ENCODE data around the gene ST6GAL1.
A peak's percentile ranks its signal among the peaks of the same experiment; 100 is the strongest.

ST6GAL1 gene

DNA sequence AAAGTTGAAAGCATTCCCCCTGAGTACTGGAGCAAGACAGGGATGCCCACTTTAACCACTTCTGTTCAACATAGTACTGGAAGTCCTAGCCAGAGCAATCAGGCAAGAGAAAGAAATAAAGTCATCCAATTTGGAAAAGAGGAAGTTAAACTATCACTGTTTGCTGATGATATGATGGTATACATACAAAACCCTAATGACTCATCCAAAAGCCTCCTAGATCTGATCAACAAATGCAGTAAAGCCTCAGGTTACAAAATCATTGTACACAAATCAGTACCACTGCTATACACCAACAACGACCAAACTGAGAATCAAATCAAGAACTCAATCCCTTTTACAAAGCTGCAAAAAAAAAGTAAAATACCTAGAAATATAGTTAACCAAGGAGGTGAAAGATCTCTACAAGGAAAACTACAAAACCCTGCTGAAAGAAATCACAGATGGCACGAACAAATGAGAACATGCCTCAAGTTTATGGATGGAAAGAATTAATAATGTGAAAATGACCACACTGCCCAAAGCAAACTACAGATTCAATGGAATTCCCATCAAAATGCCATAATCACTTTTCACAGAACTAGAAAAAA, 168.7 kb downstream of the ST6GAL1 start:
- Histone ChIP-seq H3K36me3 (ENCODE audit: insufficient read depth) (no peaks in the 10 kb centered on the region), H3K79me2 (ENCODE audit: insufficient read depth, low read depth) (no peaks in the 10 kb centered on the region), H3K4me2 (no peak overlapping the region), H2AFZ (ENCODE audit: low read depth) (no peak overlapping the region), H3K4me3 (IDR thresholded peaks at IDR 0.05; ENCODE audit: insufficient read depth, low read depth, low read length) (no peak overlapping the region), H3K27ac (no peak overlapping the region), H4K20me1 (ENCODE audit: insufficient read depth) (no peaks in the 10 kb centered on the region), H3K4me1 (ENCODE audit: low read depth, poor library complexity, severe bottlenecking) (peaks cover 32% of the 10 kb centered on the region), H3K27me3 (ENCODE audit: insufficient read depth, low read depth) (no peaks in the 10 kb centered on the region), H3K9ac (no peak overlapping the region)
- TF ChIP-seq, protein P1, sequence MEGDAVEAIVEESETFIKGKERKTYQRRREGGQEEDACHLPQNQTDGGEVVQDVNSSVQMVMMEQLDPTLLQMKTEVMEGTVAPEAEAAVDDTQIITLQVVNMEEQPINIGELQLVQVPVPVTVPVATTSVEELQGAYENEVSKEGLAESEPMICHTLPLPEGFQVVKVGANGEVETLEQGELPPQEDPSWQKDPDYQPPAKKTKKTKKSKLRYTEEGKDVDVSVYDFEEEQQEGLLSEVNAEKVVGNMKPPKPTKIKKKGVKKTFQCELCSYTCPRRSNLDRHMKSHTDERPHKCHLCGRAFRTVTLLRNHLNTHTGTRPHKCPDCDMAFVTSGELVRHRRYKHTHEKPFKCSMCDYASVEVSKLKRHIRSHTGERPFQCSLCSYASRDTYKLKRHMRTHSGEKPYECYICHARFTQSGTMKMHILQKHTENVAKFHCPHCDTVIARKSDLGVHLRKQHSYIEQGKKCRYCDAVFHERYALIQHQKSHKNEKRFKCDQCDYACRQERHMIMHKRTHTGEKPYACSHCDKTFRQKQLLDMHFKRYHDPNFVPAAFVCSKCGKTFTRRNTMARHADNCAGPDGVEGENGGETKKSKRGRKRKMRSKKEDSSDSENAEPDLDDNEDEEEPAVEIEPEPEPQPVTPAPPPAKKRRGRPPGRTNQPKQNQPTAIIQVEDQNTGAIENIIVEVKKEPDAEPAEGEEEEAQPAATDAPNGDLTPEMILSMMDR (conservative IDR thresholded peaks at IDR 0.05; ENCODE audit: low read depth, low read length): no peak

DNA sequence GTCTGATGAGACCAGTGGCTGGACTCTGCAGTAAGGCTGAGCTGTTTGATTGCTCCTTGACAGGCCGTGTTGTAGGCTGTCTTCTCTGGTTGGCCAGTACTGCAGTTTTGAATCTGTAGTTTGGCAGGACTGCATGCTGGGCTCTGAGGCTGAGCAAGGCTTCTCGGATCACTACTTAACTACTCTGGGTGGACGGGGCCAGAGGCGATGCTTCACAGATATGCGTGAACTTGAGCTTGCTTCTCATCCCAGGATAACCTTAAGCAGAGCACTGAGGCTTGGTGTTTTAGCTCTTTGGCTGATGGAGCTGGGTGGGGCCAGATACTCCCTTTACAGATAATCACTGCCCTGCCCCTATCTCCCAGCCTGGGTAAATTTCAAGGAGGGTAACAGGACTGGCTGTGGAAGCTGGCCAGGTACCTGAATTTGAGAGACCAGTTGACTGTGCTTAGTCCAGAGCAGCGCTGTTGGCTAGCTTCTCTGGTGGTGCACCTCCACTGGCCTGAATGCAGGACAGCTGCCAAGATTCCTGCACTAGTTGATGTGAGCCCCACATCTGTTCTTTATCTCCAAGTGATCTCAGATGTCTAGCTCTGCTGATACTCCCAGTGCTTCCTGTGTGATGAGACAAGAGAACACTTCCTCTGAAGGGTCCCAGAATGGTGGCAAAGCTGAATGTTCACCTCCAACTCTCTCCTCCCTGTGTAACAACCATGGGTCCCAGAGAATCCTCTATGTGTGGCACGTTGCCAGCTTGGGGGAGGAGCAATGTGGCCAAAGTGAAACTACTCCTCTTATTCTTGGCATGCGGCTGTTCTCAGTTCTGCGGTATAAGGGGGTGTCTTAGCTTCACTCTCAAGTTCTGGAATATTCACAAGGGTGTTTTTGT, 171.1 kb downstream of the ST6GAL1 start:
- Histone ChIP-seq H3K79me2 (ENCODE audit: insufficient read depth, low read depth) (no peaks in the 10 kb centered on the region), H2AFZ (ENCODE audit: low read depth) (peak overlapping the region; percentile 31; the same call in 1 of the 2 replicates), H3K4me2 (peak overlapping the region; percentile 84), H3K27ac (peak overlapping the region; percentile 12), H3K27me3 (ENCODE audit: insufficient read depth, low read depth) (no peaks in the 10 kb centered on the region), H3K36me3 (ENCODE audit: insufficient read depth) (no peaks in the 10 kb centered on the region), H3K9ac (no peak overlapping the region), H3K4me1 (ENCODE audit: low read depth, poor library complexity, severe bottlenecking) (peaks cover 32% of the 10 kb centered on the region), H4K20me1 (ENCODE audit: insufficient read depth) (no peaks in the 10 kb centered on the region), H3K4me3 (IDR thresholded peaks at IDR 0.05; ENCODE audit: insufficient read depth, low read depth, low read length) (peak overlapping the region; percentile 25)
- TF ChIP-seq, protein P1 (conservative IDR thresholded peaks at IDR 0.05; ENCODE audit: low read depth, low read length): no peak

DNA sequence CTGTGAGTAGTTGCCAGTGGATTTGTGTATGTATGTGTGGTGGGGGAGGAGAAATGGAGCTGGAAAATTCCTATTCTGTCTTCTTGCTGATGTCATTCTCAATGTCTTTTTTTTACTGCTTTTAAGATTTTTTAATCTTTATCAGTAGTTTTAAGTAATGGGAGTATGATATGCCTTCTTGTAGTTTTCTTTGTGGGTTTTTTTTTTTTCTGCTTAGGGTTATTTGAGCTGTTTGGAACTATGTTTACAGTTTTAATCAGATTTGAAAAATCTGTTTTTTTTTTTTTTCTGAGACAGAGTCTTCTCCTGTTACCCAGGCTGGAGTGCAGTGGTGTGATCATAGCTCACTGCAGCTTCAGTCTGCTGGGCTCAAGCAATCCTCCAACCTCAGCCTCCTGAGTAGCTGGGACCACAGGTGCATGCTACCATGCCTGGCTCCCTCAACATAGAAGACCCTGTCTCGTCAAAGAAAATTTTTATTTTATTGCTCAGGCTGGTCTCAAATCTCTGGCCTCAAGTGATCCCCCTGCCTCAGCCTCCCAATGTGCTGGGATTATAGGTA, 171.8 kb downstream of the ST6GAL1 start:
- Histone ChIP-seq H2AFZ (ENCODE audit: low read depth) (no peak overlapping the region), H3K4me2 (peak overlapping the region; percentile 84), H3K36me3 (ENCODE audit: insufficient read depth) (no peaks in the 10 kb centered on the region), H3K4me3 (IDR thresholded peaks at IDR 0.05; ENCODE audit: insufficient read depth, low read depth, low read length) (peak overlapping the region; percentile 25), H3K4me1 (ENCODE audit: low read depth, poor library complexity, severe bottlenecking) (peaks cover 32% of the 10 kb centered on the region), H3K27me3 (ENCODE audit: insufficient read depth, low read depth) (no peaks in the 10 kb centered on the region), H3K27ac (peak overlapping the region; percentile 12; the same call in 1 of the 2 replicates), H3K79me2 (ENCODE audit: insufficient read depth, low read depth) (no peaks in the 10 kb centered on the region), H3K9ac (no peak overlapping the region), H4K20me1 (ENCODE audit: insufficient read depth) (no peaks in the 10 kb centered on the region)
- TF ChIP-seq, protein P1 (conservative IDR thresholded peaks at IDR 0.05; ENCODE audit: low read depth, low read length): no peak

DNA sequence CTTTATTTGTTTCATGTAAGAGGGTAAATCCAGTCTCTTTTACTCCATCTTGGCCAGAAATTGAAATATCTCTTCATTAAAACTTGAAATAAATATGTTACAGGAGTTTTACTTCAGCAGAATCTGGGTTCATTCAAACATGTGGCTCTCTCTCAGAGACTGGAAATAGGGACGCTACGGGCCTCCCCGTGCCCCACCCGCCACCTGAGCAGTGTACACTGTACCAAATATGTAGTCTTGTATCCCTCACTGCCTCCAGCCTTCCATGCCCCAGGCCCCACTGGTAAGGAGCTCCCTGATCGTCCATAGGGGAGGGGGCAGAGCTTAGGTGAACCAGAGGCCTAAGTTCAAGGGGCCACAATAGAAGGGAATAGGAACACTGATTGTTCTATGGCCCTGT, 172.9 kb downstream of the ST6GAL1 start:
- Histone ChIP-seq H3K9ac (no peak overlapping the region), H3K27ac (no peak overlapping the region), H2AFZ (ENCODE audit: low read depth) (no peak overlapping the region), H3K79me2 (ENCODE audit: insufficient read depth, low read depth) (no peaks in the 10 kb centered on the region), H3K36me3 (ENCODE audit: insufficient read depth) (no peaks in the 10 kb centered on the region), H3K4me2 (peak overlapping the region; percentile 84; the same call in 1 of the 2 replicates), H3K4me1 (ENCODE audit: low read depth, poor library complexity, severe bottlenecking) (peaks cover 32% of the 10 kb centered on the region), H4K20me1 (ENCODE audit: insufficient read depth) (no peaks in the 10 kb centered on the region), H3K27me3 (ENCODE audit: insufficient read depth, low read depth) (no peaks in the 10 kb centered on the region), H3K4me3 (IDR thresholded peaks at IDR 0.05; ENCODE audit: insufficient read depth, low read depth, low read length) (no peak overlapping the region)
- TF ChIP-seq, protein P1 (conservative IDR thresholded peaks at IDR 0.05; ENCODE audit: low read depth, low read length): no peak

Measured in KMS-11 (cell line).